MM.1S (cell line): ENCODE measurements around the gene GRM1.

Experiments
- DNase-seq: peaks from one replicate; pipeline ENCODE4 v3.0.0-alpha.2; 2015
- H2AFZ ChIP-seq: fragments of 300-600 bp; sonication (generic); 2 replicates; pipeline ENCODE4 v1.6.0; 2016; ENCODE audit warnings: antibody characterized with exemption, low read length
- H3F3A ChIP-seq: fragments of 300-600 bp; sonication (generic); 2 replicates; pipeline ENCODE4 v1.6.1; 2016; ENCODE audit warnings: mild to moderate bottlenecking, antibody characterized with exemption, low read length, moderate library complexity, mixed read lengths; ENCODE audit not compliant: insufficient read depth
- H3K27ac ChIP-seq: fragments of 300-600 bp; sonication (generic); 2 replicates; pipeline ENCODE4 v1.5.1; 2016; ENCODE audit warnings: mild to moderate bottlenecking, low read length
- H3K27me3 ChIP-seq: fragments of 300-600 bp; sonication (generic); replicated peaks from 2 replicates; pipeline ENCODE4 v1.6.0; 2016; ENCODE audit warnings: low read length; ENCODE audit not compliant: insufficient read depth
- H3K36me3 ChIP-seq: fragments of 300-600 bp; sonication (generic); replicated peaks from 2 replicates; pipeline ENCODE4 v1.6.1; 2016; ENCODE audit warnings: mild to moderate bottlenecking, low read length, mixed read lengths; ENCODE audit not compliant: insufficient read depth
- H3K4me1 ChIP-seq: fragments of 300-600 bp; sonication (generic); 2 replicates; pipeline ENCODE4 v1.6.1; 2016; ENCODE audit warnings: low read length, mixed read lengths
- H3K4me2 ChIP-seq: fragments of 300-600 bp; sonication (generic); 2 replicates; pipeline ENCODE4 v1.6.0; 2016; ENCODE audit warnings: low read depth, low read length
- H3K4me3 ChIP-seq: fragments of 300-600 bp; sonication (generic); 2 replicates; pipeline ENCODE4 v1.5.1; 2016; ENCODE audit warnings: low read length, mixed read lengths
- H3K79me2 ChIP-seq: fragments of 300-600 bp; sonication (generic); 2 replicates; pipeline ENCODE4 v1.6.1; 2016; ENCODE audit warnings: mixed run types, low read length, mixed read lengths
- H3K9ac ChIP-seq: fragments of 300-600 bp; sonication (generic); 2 replicates; pipeline ENCODE4 v1.6.1; 2016; ENCODE audit warnings: low read length, mixed read lengths
- H3K9me2 ChIP-seq: fragments of 300-600 bp; sonication (generic); replicated peaks from 2 replicates; pipeline ENCODE4 v1.6.1; 2016; ENCODE audit warnings: mild to moderate bottlenecking, low read length, mixed read lengths; ENCODE audit not compliant: insufficient read depth
- H3K9me3 ChIP-seq: fragments of 300-600 bp; sonication (generic); replicated peaks from 2 replicates; pipeline ENCODE4 v1.6.1; 2016; ENCODE audit warnings: mild to moderate bottlenecking, low read length, mixed read lengths; ENCODE audit not compliant: insufficient read depth
- H4K20me1 ChIP-seq: fragments of 300-600 bp; sonication (generic); 2 replicates; pipeline ENCODE4 v1.6.1; 2016; ENCODE audit warnings: mild to moderate bottlenecking, low read length, moderate library complexity, mixed read lengths; ENCODE audit not compliant: insufficient read depth
- EZH2 ChIP-seq: fragments of 300-600 bp; sonication (generic); optimal IDR thresholded peaks from 2 replicates; pipeline ENCODE3; 2017; ENCODE audit warnings: low read depth, mild to moderate bottlenecking, antibody characterized with exemption, low read length, mixed read lengths
- EZH2phosphoT487 ChIP-seq: fragments of 300-600 bp; sonication (generic); IDR thresholded peaks from 2 replicates; pipeline ENCODE4 v1.6.1; 2018; ENCODE audit warnings: antibody characterized with exemption, low read length
- TF ChIP-seq, protein P1 (sequence below): fragments of 300-600 bp; sonication (generic); IDR thresholded peaks from 2 replicates; pipeline ENCODE4 v1.5.1; 2016; ENCODE audit warnings: antibody characterized with exemption, low read length, mixed read lengths

GRM1 gene

DNA sequence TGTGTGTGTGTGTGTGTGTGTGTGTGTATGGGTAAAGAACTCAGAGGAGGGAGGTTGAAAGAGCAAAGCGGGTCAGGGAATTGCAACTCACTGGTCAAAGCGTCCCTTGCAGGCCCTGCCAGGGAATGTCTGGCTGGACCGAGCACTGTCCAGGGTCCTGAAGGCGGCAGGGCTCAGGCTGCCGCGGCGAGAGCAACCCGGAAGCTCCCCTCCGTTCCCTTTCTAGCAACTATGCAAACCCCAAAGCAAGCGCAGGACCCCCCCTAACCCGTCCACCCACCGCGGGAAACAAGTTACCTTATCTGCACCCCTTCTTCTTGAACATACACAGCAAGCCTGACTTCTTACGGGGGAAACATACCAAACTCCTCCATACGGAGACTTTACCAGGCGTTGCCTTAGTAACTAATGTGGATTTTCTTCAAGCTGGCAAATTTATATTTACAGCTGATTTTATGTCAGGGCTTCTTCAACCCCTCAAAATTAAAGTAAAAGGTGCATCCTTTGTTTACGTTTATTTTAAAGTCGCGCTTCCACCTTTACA, 538 bp upstream of the GRM1 start:
- no peak overlapping the region for H3K4me2 ChIP-seq
- DNase-seq = peak; percentile 20
- no peaks in the 10 kb centered on the region for H3K9me2 ChIP-seq

GRCh38 chr6:146029573-146030184, 817 bp downstream of the GRM1 start:
- Histone ChIP-seq H3K9ac (no peak overlapping the region), H3K79me2 (no peaks in the 10 kb centered on the region), H3K4me3 (no peak overlapping the region), H3K9me2 (no peaks in the 10 kb centered on the region), H3K9me3 (no peaks in the 10 kb centered on the region), H3K4me2 (no peak overlapping the region), H3K4me1 (no peaks in the 10 kb centered on the region), H3K36me3 (no peaks in the 10 kb centered on the region), H4K20me1 (no peaks in the 10 kb centered on the region), H2AFZ (no peak overlapping the region), H3K27me3 (no peaks in the 10 kb centered on the region), H3K27ac (no peak overlapping the region), H3F3A (no peaks in the 10 kb centered on the region)
- TF ChIP-seq, protein P1, sequence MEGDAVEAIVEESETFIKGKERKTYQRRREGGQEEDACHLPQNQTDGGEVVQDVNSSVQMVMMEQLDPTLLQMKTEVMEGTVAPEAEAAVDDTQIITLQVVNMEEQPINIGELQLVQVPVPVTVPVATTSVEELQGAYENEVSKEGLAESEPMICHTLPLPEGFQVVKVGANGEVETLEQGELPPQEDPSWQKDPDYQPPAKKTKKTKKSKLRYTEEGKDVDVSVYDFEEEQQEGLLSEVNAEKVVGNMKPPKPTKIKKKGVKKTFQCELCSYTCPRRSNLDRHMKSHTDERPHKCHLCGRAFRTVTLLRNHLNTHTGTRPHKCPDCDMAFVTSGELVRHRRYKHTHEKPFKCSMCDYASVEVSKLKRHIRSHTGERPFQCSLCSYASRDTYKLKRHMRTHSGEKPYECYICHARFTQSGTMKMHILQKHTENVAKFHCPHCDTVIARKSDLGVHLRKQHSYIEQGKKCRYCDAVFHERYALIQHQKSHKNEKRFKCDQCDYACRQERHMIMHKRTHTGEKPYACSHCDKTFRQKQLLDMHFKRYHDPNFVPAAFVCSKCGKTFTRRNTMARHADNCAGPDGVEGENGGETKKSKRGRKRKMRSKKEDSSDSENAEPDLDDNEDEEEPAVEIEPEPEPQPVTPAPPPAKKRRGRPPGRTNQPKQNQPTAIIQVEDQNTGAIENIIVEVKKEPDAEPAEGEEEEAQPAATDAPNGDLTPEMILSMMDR = no peak
- TF ChIP-seq EZH2phosphoT487 (no peak), EZH2 (no peak)
- DNase-seq = no peak

More for the DNA sequence above, 538 bp upstream of the GRM1 start:
- H3F3A ChIP-seq = no peaks in the 10 kb centered on the region
- no peaks in the 10 kb centered on the region for H3K36me3 ChIP-seq
- no peaks in the 10 kb centered on the region for H3K4me1 ChIP-seq
- no peak overlapping the region for H3K4me3 ChIP-seq
- no peaks in the 10 kb centered on the region for H3K79me2 ChIP-seq
- H2AFZ ChIP-seq = no peak overlapping the region
- H3K9ac ChIP-seq = no peak overlapping the region
- H3K9me3 ChIP-seq = no peaks in the 10 kb centered on the region
- H4K20me1 ChIP-seq = no peaks in the 10 kb centered on the region
- H3K27ac ChIP-seq = no peak overlapping the region
- no peaks in the 10 kb centered on the region for H3K27me3 ChIP-seq
- TF ChIP-seq EZH2phosphoT487 (no peak), EZH2 (no peak)
- TF ChIP-seq, protein P1 = no peak

DNA sequence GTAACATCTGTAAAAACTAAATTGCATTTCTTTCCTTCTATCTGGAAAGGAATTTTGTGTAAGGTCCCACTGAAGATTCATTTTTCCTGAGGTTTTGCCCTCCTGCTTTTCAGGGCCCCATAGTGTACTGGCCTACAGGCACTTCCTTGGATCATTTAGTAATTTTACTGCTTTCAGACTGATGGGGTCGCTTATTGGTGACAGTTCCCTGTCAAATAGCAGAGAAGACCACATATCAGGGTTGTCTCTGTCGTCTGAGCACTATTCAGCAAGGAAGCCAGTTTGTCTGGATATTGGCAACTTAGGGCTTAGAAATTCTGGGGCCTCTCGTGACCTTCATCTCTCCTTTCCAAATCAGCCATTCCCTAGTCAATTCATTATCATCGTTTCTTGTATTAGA, 3.5 kb downstream of the GRM1 start:
- no peak for DNase-seq
- Histone ChIP-seq H3K27me3 (no peaks in the 10 kb centered on the region), H3K9me3 (no peaks in the 10 kb centered on the region), H4K20me1 (no peaks in the 10 kb centered on the region), H3F3A (no peaks in the 10 kb centered on the region), H3K27ac (no peak overlapping the region), H3K4me3 (no peak overlapping the region), H3K36me3 (no peaks in the 10 kb centered on the region), H3K9ac (no peak overlapping the region), H3K4me1 (no peaks in the 10 kb centered on the region), H3K9me2 (no peaks in the 10 kb centered on the region), H3K79me2 (no peaks in the 10 kb centered on the region), H3K4me2 (no peak overlapping the region), H2AFZ (no peak overlapping the region)
- TF ChIP-seq, protein P1 = no peak
- no peak for TF ChIP-seq EZH2phosphoT487
- no peak for TF ChIP-seq EZH2
